Heart right ventricle (tissue), 16 donors: Measurements from ENCODE around the gene CHRNG. TPM values are rescaled to one million over a fixed set of nuclear protein-coding genes. Genes with fewer than 3 reads are reported as not detected.

Experiments used
- ATAC-seq, 8 donors: fragments of 200-7000 bp; cut with Tn5 transposase; one replicate each; pipeline ENCODE4 v1.9.1; 2020; ENCODE audit warnings: mild to moderate bottlenecking in 8 of 8, moderate library complexity in 8 of 8, moderate number of reproducible peaks in 1 of 8
- DNase-seq, 2 donors: peaks; one replicate each; pipeline ENCODE4 v3.0.0-alpha.2; 2020
- H3K27ac ChIP-seq, 10 donors: fragments of 200-600 bp; sonication (generic) in 2 of 10; one replicate each; pipeline versions ENCODE4 v1.5.0 to v1.8.0; 2020 to 2022; ENCODE audit warnings: mild to moderate bottlenecking in 3 of 10
- H3K27me3 ChIP-seq, 7 donors: fragments of 200-600 bp; one replicate each; pipeline ENCODE4 v1.8.0; 2021 to 2022; ENCODE audit warnings: mild to moderate bottlenecking in 2 of 7
- H3K36me3 ChIP-seq, 9 donors: fragments of 200-600 bp; sonication (generic) in 1 of 9; one replicate each; pipeline versions ENCODE4 v1.5.0 to v1.8.0; 2020 to 2022; ENCODE audit warnings: mild to moderate bottlenecking in 2 of 9
- H3K4me1 ChIP-seq, 9 donors: fragments of 200-600 bp; sonication (generic) in 1 of 9; one replicate each; pipeline versions ENCODE4 v1.5.0 to v1.8.0; 2020 to 2022; ENCODE audit warnings: mild to moderate bottlenecking in 4 of 9
- H3K4me3 ChIP-seq, 10 donors: fragments of 200-600 bp; sonication (generic) in 2 of 10; one replicate each; pipeline versions ENCODE4 v1.5.0 to v1.8.0; 2020 to 2022; ENCODE audit warnings: mild to moderate bottlenecking in 7 of 10, moderate library complexity in 2 of 10
- H3K9me3 ChIP-seq, 11 donors: fragments of 200-600 bp in 10 of 11; sonication (generic) in 2 of 11; one replicate each; pipeline versions ENCODE4 v1.5.0 to v1.8.0; 2013 to 2022; ENCODE audit warnings: mild to moderate bottlenecking in 2 of 11, control low read depth in 1 of 11, moderate library complexity in 1 of 11
- CTCF ChIP-seq, 9 donors: fragments of 200-600 bp; sonication (generic) in 2 of 9; IDR thresholded peaks; one replicate each; pipeline versions ENCODE4 v1.5.0 to v1.8.0; 2021 to 2022; ENCODE audit warnings: antibody characterized with exemption in 9 of 9, mild to moderate bottlenecking in 5 of 9, moderate library complexity in 1 of 9
- WGBS, 2 donors: extraction: QIAGEN DNeasy Blood & Tissue Kit; methylation state at CpG; one replicate each; pipeline ENCODE4 v1.1.7; 2013; ENCODE audit warnings: inconsistent platforms in 1 of 2; 5-methylcytosine and 5-hydroxymethylcytosine counted together
- intact Hi-C, 10 donors: fragments of 100-400 bp; cut with DNase I; formaldehyde crosslinking; loops; one replicate each; pipeline versions ENCODE4 v1.11.1 to v1.14.2; 2022
- polyA plus RNA-seq, 2 donors: library from polyadenylated mRNA; stranded (reverse); fragments of 200-250 nt; gene quantifications; one replicate each; pipeline ENCODE4 v1.2.3, GENCODE V29; 2013
- total RNA-seq, 10 donors: library from RNA; stranded (reverse); fragmentation: NEBNext Ultra II Directional in 3 of 10; extraction: Animal tissue kit (Norgen Biotek cat#: 25700) in 3 of 10; gene quantifications; one replicate each; pipeline versions ENCODE4 v1.2.1 to v1.2.4, GENCODE V29; 2021 to 2023
- donor health status: Arrhythmogenic right ventricular cardiomyopathy.
- donor health status: ischemic (EF 13 %, LVEDD 7.1; RV severe dilation, severe dysfunction).
- donor health status: healthy with polysubstance abuse.
- donor health status: DM: no; HTN: yes; CAD: no.
- donor health status: DM: no; HTN: no; CAD: no.
- donor health status: ischemic (EF 25% LVEDD 6.9; RV normal size, moderate dysfunction).
- donor health status: ischemic (EF 25% LVEDD 5.7; RV mildly dilated, moderate dysfunction).
- donor health status: healthy.
- donor health status: DM: yes; HTN: yes; CAD: no.
- donor health status: Ischemic cardiomyopathy.
- donor health status: ischemic (EF 35%, LVEDD 5.7; RV mildly dilated, moderate dysfunction).
- donor health status: nonischemic (EF 11% LVEDD 7.7; RV severe dilation, severe dysfunction).
- donor health status: DM: yes; HTN: yes; CAD: no.
- donor health status: PGD.
- donor health status: ischemic (EF 29% LVEDD 5.4; RV normal size, mild dysfunction).
- donor health status: nonischemic (EF 23%, LVEDD 6.1; RV moderate dilation, normal function).

CHRNG gene
- total and polyA plus RNA-seq, 12 donors, result not detected

- WGBS, 2 donors, result 62 to 73% methylated on average over 9 of the region's 9 CpGs
- H3K27ac ChIP-seq, result no peak overlapping the region
- no peak for DNase-seq
- ATAC-seq, result no peak
- H3K27me3 ChIP-seq, result peaks cover 0 to 10% (median 0%) of the 10 kb centered on the region in 7 donors
- no peak overlapping the region for H3K4me3 ChIP-seq
- peaks cover 0 to 8% (median 0%) of the 10 kb centered on the region in 9 donors for H3K36me3 ChIP-seq
- intact Hi-C loops, result no loop called here
- TF ChIP-seq CTCF (IDR thresholded peaks at IDR 0.05), result no peak
- H3K9me3 ChIP-seq, result no peaks in the 10 kb centered on the region
- H3K4me1 ChIP-seq, result peaks cover 0 to 22% (median 0%) of the 10 kb centered on the region in 9 donors
These were observed 2.6 kb downstream of the CHRNG start for GRCh38 chr2:232541961-232542714.

GRCh38 chr2:232542715-232543467 lies 3.4 kb downstream of the CHRNG start:
- no peak for TF ChIP-seq CTCF (IDR thresholded peaks at IDR 0.05)
- intact Hi-C loops, result no loop called here
- 89 to 91% methylated on average over 20 of the region's 20 CpGs for WGBS, 2 donors

GRCh38 chr2:232543491-232543890 lies 4.0 kb downstream of the CHRNG start:
- intact Hi-C loops, result no loop called here
- 89 to 92% methylated on average over 14 of the region's 14 CpGs for WGBS, 2 donors

More at GRCh38 chr2:232542715-232543467, 3.4 kb downstream of the CHRNG start:
- H3K27me3 ChIP-seq, result peaks cover 0 to 10% (median 0%) of the 10 kb centered on the region in 7 donors
- DNase-seq (no peak), ATAC-seq (no peak)
- H3K36me3 ChIP-seq, result peaks cover 0 to 13% (median 0%) of the 10 kb centered on the region in 9 donors
- no peak overlapping the region for H3K4me3 ChIP-seq
- peaks cover 0 to under 1% (median 0%) of the 10 kb centered on the region in 11 donors for H3K9me3 ChIP-seq
- peaks cover 0 to 29% (median 0%) of the 10 kb centered on the region in 9 donors for H3K4me1 ChIP-seq
- no peak overlapping the region for H3K27ac ChIP-seq

More at GRCh38 chr2:232543491-232543890, 4.0 kb downstream of the CHRNG start:
- Histone ChIP-seq H3K27ac (no peak overlapping the region), H3K4me1 (peaks cover 0 to 32% (median 0%) of the 10 kb centered on the region in 9 donors), H3K9me3 (peaks cover 0 to 6% (median under 1%) of the 10 kb centered on the region in 11 donors), H3K27me3 (peaks cover 0 to 10% (median 0%) of the 10 kb centered on the region in 7 donors), H3K36me3 (peaks cover 0 to 13% (median 0%) of the 10 kb centered on the region in 9 donors), H3K4me3 (no peak overlapping the region)
- no peak for DNase-seq
- TF ChIP-seq CTCF (IDR thresholded peaks at IDR 0.05), result no peak
- ATAC-seq, result peak in 1 of 8 donors; percentile 21
